GM10248 (cell line): ENCODE results near the gene RNF157.
A peak's percentile ranks its signal among the peaks of the same experiment; 100 is the strongest.

ENCODE experiments used
- CTCF ChIA-PET: fragments of 300-600 bp; sonication (Branson Sonifier 250); formaldehyde crosslinking; extraction: SDS; loops from one replicate; lab custom pipeline; 2021; ENCODE audit warnings: antibody characterized with exemption; lab: Yijun Ruan, JAX
- POLR2A ChIA-PET: fragments of 350-650 bp; sonication (Branson Sonifier 250); formaldehyde crosslinking; extraction: SDS; loops from one replicate; lab custom pipeline; 2020; ENCODE audit warnings: antibody characterized with exemption; lab: Yijun Ruan, JAX
- DNase-seq: peaks from one replicate; pipeline ENCODE4 v3.0.0; 2012; ENCODE audit errors: extremely low spot score
- TF ChIP-seq, protein P1 (sequence below): IDR thresholded peaks from 2 replicates; pipeline ENCODE4 v1.5.1; 2012; ENCODE audit warnings: mild to moderate bottlenecking, low read depth; ENCODE audit errors: extremely low read depth, missing control alignments, control extremely low read depth

RNF157 gene

GRCh38 chr17:76146053-76146851, 94.0 kb downstream of the RNF157 start:
- ChIA-PET POLR2A (interaction anchor here (0.6 kb wide), 1 partner anchor 17 kb away, joined by 8 read pairs; no protein-coding TSS in a partner anchor), CTCF (interaction anchor here (1.0 to 4.1 kb wide), 9 partner anchors 10 to 134 kb away, joined by 3 to 16 read pairs (median 3); no protein-coding TSS in a partner anchor)
- TF ChIP-seq, protein P1, sequence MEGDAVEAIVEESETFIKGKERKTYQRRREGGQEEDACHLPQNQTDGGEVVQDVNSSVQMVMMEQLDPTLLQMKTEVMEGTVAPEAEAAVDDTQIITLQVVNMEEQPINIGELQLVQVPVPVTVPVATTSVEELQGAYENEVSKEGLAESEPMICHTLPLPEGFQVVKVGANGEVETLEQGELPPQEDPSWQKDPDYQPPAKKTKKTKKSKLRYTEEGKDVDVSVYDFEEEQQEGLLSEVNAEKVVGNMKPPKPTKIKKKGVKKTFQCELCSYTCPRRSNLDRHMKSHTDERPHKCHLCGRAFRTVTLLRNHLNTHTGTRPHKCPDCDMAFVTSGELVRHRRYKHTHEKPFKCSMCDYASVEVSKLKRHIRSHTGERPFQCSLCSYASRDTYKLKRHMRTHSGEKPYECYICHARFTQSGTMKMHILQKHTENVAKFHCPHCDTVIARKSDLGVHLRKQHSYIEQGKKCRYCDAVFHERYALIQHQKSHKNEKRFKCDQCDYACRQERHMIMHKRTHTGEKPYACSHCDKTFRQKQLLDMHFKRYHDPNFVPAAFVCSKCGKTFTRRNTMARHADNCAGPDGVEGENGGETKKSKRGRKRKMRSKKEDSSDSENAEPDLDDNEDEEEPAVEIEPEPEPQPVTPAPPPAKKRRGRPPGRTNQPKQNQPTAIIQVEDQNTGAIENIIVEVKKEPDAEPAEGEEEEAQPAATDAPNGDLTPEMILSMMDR = no peak
- DNase-seq = no peak

GRCh38 chr17:76145231-76146052, 94.9 kb downstream of the RNF157 start:
- ChIA-PET POLR2A (interaction anchor here (0.6 kb wide), 1 partner anchor 127 kb away, joined by 3 read pairs; no protein-coding TSS in a partner anchor), CTCF (interaction anchor here (0.8 to 4.1 kb wide), 5 partner anchors 19 to 284 kb away, joined by 3 to 16 read pairs (median 5); no protein-coding TSS in a partner anchor)
- TF ChIP-seq, protein P1 = no peak
- DNase-seq = peak; percentile 67

DNA sequence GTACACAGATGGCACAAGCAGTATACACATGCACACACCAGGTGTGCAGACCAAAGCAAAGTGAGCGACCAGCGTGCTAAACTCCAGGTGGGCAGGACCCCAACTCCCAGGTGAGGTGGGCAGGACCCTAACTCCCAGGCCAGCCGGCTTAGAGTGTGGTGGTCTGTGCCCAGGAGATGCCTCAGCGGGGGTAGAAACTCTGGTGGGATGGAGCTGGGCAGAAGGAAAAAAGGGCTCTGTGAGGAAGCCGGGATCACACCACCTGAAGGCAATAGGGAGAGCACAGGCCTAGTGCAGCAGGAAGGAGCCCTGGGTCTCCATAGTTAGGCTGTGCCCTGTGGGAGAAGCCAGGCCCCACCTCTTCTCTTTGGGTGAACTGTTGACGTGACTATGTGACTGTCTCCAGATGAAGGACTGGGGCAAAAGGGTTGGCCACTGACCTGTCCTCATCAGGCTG, 97.7 kb downstream of the RNF157 start:
- no peak for DNase-seq
- TF ChIP-seq, protein P1 = no peak
- ChIA-PET CTCF (interaction anchor here (0.7 to 1.4 kb wide), 5 partner anchors 10 to 137 kb away, joined by 3 to 6 read pairs (median 5); no protein-coding TSS in a partner anchor), POLR2A (no interaction called here)

GRCh38 chr17:76142039-76142584, 98.2 kb downstream of the RNF157 start:
- POLR2A ChIA-PET = interaction anchor here (1.3 kb wide), 1 partner anchor 123 kb away, joined by 3 read pairs; no protein-coding TSS in a partner anchor
- no peak for DNase-seq
- CTCF ChIA-PET = interaction anchor here (0.7 to 1.1 kb wide), 3 partner anchors 16 to 138 kb away, joined by 3 to 6 read pairs (median 3); no protein-coding TSS in a partner anchor
- TF ChIP-seq, protein P1 = no peak

GRCh38 chr17:76141212-76142038, 98.9 kb downstream of the RNF157 start, which contains the start of gene FOXJ1:
FOXJ1 (minus strand) TSS chr17:76141245; CDS start chr17:76140395, 850 bp downstream.
- TF ChIP-seq, protein P1 = no peak
- ChIA-PET CTCF (interaction anchor here (0.7 to 2.1 kb wide), 4 partner anchors 11 to 138 kb away, joined by 3 to 9 read pairs (median 6); no protein-coding TSS in a partner anchor), POLR2A (interaction anchor here (1.2 to 1.3 kb wide), 3 partner anchors 123 to 138 kb away, joined by 3 to 5 read pairs (median 4); no protein-coding TSS in a partner anchor)
- peak; percentile 95 for DNase-seq
